Natural killer cell treated with Interleukin-12 subunit alpha and Interleukin-12 subunit beta and Interleukin-15 and Interleukin-18, amount 100 ng/mL, for 72 hours (primary cell): ENCODE measurements around the gene HAL. TPM values are rescaled to one million over a fixed set of nuclear protein-coding genes. Genes with fewer than 3 reads are reported as not detected.

Experiments
- ATAC-seq, 2 donors: fragments of 150-1000 bp; cut with Tn5 transposase in 1 of 2; sonication (Bioruptor Pico), chemical (Tn5 transposase) in 1 of 2; 2 replicates each; pipeline ENCODE4 v1.10.0; 2021
- DNase-seq: peaks from one replicate; pipeline ENCODE4 v3.0.0; 2022; ENCODE audit warnings: low spot score
- H3K27ac Mint-ChIP-seq, 2 donors: 1 replicate in 1 of 2; 2 replicates in 1 of 2; pipeline ENCODE4 v1.8.0; 2022; ENCODE audit warnings: mixed read lengths in 2 of 2, mild to moderate bottlenecking in 1 of 2, moderate library complexity in 1 of 2
- H3K27me3 Mint-ChIP-seq, 2 donors: 1 replicate in 1 of 2; 2 replicates in 1 of 2; pipeline ENCODE4 v1.8.0; 2022; ENCODE audit warnings: mixed read lengths in 2 of 2
- H3K36me3 Mint-ChIP-seq: one replicate; pipeline ENCODE4 v1.8.0; 2022; ENCODE audit warnings: mixed read lengths
- H3K4me1 Mint-ChIP-seq, 2 donors: 1 replicate in 1 of 2; 2 replicates in 1 of 2; pipeline ENCODE4 v1.8.0; 2022; ENCODE audit warnings: low read depth in 2 of 2, mixed read lengths in 2 of 2, mild to moderate bottlenecking in 1 of 2
- H3K4me3 Mint-ChIP-seq: one replicate; pipeline ENCODE4 v1.8.0; 2022; ENCODE audit warnings: mixed read lengths
- H3K9me3 Mint-ChIP-seq: 2 replicates; pipeline ENCODE4 v1.8.0; 2022; ENCODE audit warnings: mixed read lengths
- total RNA-seq, 2 donors: library from RNA; stranded (reverse); gene quantifications; one replicate each; pipeline ENCODE4 v1.2.3, GENCODE V29; 2022

The HAL gene
- total RNA-seq, 2 donors from 2014 or later, result 0.50 to 1.6 TPM

GRCh38 chr12:95953000-95953399 is 43.1 kb downstream of the HAL start:
- ATAC-seq (no peak), DNase-seq (no peak)
- Mint-ChIP-seq H3K27ac (no peak overlapping the region), H3K4me1 (no peaks in the 10 kb centered on the region), H3K27me3 (peaks cover 6 to 17% of the 10 kb centered on the region in 2 donors), H3K4me3 (no peak overlapping the region), H3K9me3 (no peaks in the 10 kb centered on the region), H3K36me3 (no peaks in the 10 kb centered on the region)

GRCh38 chr12:95951515-95951914 is 44.6 kb downstream of the HAL start:
- no peak overlapping the region for H3K27ac Mint-ChIP-seq
- peaks cover 6 to 17% of the 10 kb centered on the region in 2 donors for H3K27me3 Mint-ChIP-seq
- no peak for DNase-seq
- no peaks in the 10 kb centered on the region for H3K4me1 Mint-ChIP-seq
- no peak for ATAC-seq
- H3K4me3 Mint-ChIP-seq, result no peak overlapping the region
- H3K9me3 Mint-ChIP-seq, result no peaks in the 10 kb centered on the region
- no peaks in the 10 kb centered on the region for H3K36me3 Mint-ChIP-seq

GRCh38 chr12:95949477-95950206 is 46.5 kb downstream of the HAL start:
- no peaks in the 10 kb centered on the region for H3K9me3 Mint-ChIP-seq
- no peaks in the 10 kb centered on the region for H3K36me3 Mint-ChIP-seq
- no peaks in the 10 kb centered on the region for H3K4me1 Mint-ChIP-seq
- ATAC-seq (no peak), DNase-seq (no peak)
- no peak overlapping the region for H3K4me3 Mint-ChIP-seq
- no peak overlapping the region for H3K27ac Mint-ChIP-seq
- H3K27me3 Mint-ChIP-seq, result peaks cover 6 to 17% of the 10 kb centered on the region in 2 donors

GRCh38 chr12:95944108-95944704 is 51.9 kb downstream of the HAL start:
- no peaks in the 10 kb centered on the region for H3K36me3 Mint-ChIP-seq

GRCh38 chr12:95943330-95943842 is 52.8 kb downstream of the HAL start, which contains the start of gene AMDHD1:
Gene AMDHD1 (plus strand): TSS chr12:95943331. CDS start chr12:95943399, 68 bp downstream.
- ATAC-seq (peak; percentile 82 to 84), DNase-seq (peak; percentile 74)
- Mint-ChIP-seq H3K9me3 (no peaks in the 10 kb centered on the region), H3K27ac (peak within 1 kb of the TSS; percentile 73 to 85), H3K4me1 (peaks cover 6 to 9% of the 10 kb centered on the region in 2 donors), H3K4me3 (peak within 1 kb of the TSS; percentile 95), H3K27me3 (peaks cover 0 to 3% of the 10 kb centered on the region in 2 donors), H3K36me3 (no peaks in the 10 kb centered on the region)

More at GRCh38 chr12:95944108-95944704, 51.9 kb downstream of the HAL start:
- DNase-seq (no peak), ATAC-seq (no peak)
- H3K9me3 Mint-ChIP-seq, result no peaks in the 10 kb centered on the region
- H3K4me3 Mint-ChIP-seq, result peak overlapping the region; percentile 95
- peak overlapping the region in 1 of 2 donors; percentile 51 for H3K27ac Mint-ChIP-seq
- no peaks in the 10 kb centered on the region for H3K27me3 Mint-ChIP-seq
- peaks cover 6 to 9% of the 10 kb centered on the region in 2 donors for H3K4me1 Mint-ChIP-seq

GRCh38 chr12:95942524-95943329 is 53.4 kb downstream of the HAL start, which contains the start of gene CCDC38:
Gene CCDC38 (minus strand): TSS chr12:95942614. CDS start chr12:95936509, 6,105 bp downstream.
- peak; percentile 98 for ATAC-seq
- Mint-ChIP-seq H3K27ac (peak within 1 kb of the TSS; percentile 73 to 85), H3K4me3 (peak within 1 kb of the TSS; percentile 95), H3K27me3 (peaks cover 0 to 5% of the 10 kb centered on the region in 2 donors), H3K4me1 (peaks cover 6 to 9% of the 10 kb centered on the region in 2 donors), H3K9me3 (no peaks in the 10 kb centered on the region), H3K36me3 (no peaks in the 10 kb centered on the region)
- peak; percentile 88 for DNase-seq

- DNase-seq, result no peak
- ATAC-seq, result no peak
- Mint-ChIP-seq H3K4me1 (peaks cover 6 to 9% of the 10 kb centered on the region in 2 donors), H3K27me3 (peaks cover 0 to 5% of the 10 kb centered on the region in 2 donors), H3K9me3 (no peaks in the 10 kb centered on the region), H3K36me3 (no peaks in the 10 kb centered on the region), H3K4me3 (peak overlapping the region; percentile 95), H3K27ac (peak overlapping the region in 1 of 2 donors; percentile 73)
Observed at GRCh38 chr12:95942101-95942523, 54.0 kb downstream of the HAL start.

GRCh38 chr12:95940514-95940913 is 55.6 kb downstream of the HAL start:
- no peak for DNase-seq
- Mint-ChIP-seq H3K27me3 (peaks cover 0 to 5% of the 10 kb centered on the region in 2 donors), H3K27ac (no peak overlapping the region), H3K9me3 (no peaks in the 10 kb centered on the region), H3K4me1 (peaks cover 6 to 9% of the 10 kb centered on the region in 2 donors), H3K36me3 (no peaks in the 10 kb centered on the region), H3K4me3 (no peak overlapping the region)
- no peak for ATAC-seq

Other genes with a start within 250 kb of the HAL start
- gene NTN4, start 205.6 kb downstream of the HAL start, total RNA-seq, result not detected
- 10 to 100 TPM; 31.5 to 62.6 TPM for gene SNRPF, start 137.4 kb downstream of the HAL start, total RNA-seq
- gene CCDC38, start 53.7 kb downstream of the HAL start, total RNA-seq, result under 1 TPM in 1 of 2 donors, not detected in 1; 0.33 TPM
- gene AMDHD1, start 53.0 kb downstream of the HAL start, total RNA-seq, result 1 to 10 TPM in 1 of 2 donors, under 1 TPM in 1; 0.74 to 2.1 TPM
- gene LTA4H, start 39.2 kb upstream of the HAL start, total RNA-seq, result 10 to 100 TPM; 43.5 to 47.3 TPM
- gene ELK3, start 198.0 kb upstream of the HAL start, total RNA-seq, result 10 to 100 TPM; 16.0 to 21.6 TPM